GM19240 (cell line): ENCODE measurements around the gene KLF11.
"Not testable (repeated sequence)": the region's sequence is repeated elsewhere in the genome, so short reads cannot be mapped to it uniquely, and the experiment has no call there.

ENCODE experiments used
- DNase-seq: peaks from one replicate; pipeline ENCODE4 v3.0.0; 2011; ENCODE audit warnings: low spot score; ENCODE audit not compliant: insufficient read length

Gene KLF11

DNA sequence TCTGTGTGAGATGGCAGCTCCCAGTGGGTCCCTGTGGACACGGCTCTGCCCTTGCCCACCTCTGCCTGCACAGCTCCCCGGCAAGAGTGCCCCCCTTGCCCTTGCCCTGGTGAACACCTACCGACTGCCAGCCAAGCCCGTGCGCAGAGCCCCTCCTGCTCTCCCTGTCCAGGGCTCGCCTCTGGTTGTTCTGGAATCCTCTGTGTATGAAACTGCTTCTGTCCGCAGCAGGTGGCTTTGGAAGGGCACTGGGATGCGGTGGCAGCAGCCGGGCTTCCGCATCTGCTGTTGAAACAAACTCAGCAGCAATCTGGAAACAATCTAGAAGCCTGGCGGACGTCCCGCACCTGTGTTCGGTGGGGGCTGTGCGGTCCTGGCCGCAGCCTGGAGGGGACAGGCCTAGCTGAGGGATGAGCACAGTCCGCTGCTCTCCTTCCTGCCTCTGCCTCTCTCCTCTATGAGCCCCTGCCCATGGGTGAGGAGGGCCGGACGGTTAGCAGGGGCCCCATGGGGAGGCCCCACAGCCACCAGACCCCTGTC is 34.0 kb upstream of the KLF11 start:
- DNase-seq = no peak

DNA sequence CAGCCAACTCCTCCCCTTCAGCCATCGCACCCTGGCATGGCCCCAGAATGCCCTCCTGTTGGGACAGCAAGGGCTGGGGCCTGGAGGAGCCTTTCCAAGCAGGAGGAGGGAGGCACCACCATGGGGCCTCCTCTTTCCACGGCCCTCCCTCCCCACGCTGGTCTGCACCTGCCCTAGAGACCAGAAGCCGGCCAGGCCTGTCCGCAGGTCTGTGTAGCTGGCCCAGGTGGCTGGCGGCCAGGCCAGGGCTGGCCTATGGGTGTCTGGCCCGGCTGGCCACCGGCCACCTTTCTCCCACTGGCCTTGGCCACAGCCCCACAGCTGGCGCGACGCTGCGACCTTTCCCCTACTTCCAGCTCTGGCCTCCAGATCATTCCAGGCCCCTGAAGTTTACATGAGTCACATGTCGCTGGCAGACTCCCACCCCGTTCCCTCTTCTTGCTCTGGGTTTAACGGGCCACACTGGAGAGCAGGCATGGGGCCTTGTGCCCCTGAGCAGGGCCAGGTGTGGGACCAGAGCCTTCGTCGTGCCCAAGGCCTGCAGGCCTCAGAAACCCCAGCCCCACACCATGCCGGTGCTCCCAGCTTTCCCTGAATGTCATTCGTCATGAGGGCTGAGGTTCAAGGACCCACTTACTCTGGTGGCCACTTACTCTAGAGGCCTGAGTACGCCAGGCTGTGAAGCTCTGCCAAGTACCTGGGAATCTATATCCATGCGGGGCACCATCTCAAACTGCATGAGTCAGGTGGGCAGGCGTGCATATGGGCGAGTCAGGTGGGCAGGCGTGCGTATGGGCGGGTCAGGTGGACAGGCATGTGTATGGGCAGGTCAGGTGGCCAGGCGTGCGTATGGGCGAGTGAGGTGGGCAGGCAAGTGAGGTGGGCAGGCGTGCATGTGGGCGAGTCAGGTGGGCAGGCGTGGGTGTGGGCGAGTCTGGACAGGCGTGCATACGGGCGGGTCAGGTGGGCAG is 33.3 kb upstream of the KLF11 start:
- no peak for DNase-seq

DNA sequence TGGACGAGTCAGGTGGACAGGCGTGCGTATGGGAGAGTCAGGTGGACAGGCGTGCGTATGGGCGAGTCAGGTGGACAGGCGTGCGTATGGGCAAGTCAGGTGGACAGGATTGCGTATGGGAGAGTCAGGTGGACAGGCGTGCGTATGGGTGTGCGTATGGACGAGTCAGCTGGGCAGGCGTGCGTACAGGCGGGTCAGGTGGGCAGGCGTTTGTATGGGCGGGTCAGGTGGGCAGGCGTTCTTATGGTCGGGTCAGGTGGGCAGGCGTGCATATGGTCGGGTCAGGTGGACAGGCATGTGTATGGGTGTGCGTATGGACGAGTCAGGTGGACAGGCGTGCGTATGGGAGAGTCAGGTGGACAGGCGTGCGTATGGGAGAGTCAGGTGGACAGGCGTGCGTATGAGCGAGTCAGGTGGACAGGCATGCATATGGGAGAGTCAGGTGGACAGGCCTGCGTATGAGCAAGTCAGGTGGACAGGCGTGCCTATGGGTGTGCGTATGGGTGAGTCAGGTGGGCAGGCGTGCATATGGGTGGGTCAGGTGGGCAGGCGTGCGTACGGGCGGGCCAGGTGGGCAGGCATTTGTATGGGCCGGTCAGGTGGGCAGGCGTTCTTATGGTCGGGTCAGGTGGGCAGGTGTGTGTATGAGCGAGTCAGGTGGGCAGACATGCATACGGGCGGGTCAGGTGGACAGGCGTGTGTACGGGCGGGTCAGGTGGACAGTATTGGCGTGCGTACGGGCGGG is 32.3 kb upstream of the KLF11 start:
- not testable (repeated sequence) for DNase-seq

DNA sequence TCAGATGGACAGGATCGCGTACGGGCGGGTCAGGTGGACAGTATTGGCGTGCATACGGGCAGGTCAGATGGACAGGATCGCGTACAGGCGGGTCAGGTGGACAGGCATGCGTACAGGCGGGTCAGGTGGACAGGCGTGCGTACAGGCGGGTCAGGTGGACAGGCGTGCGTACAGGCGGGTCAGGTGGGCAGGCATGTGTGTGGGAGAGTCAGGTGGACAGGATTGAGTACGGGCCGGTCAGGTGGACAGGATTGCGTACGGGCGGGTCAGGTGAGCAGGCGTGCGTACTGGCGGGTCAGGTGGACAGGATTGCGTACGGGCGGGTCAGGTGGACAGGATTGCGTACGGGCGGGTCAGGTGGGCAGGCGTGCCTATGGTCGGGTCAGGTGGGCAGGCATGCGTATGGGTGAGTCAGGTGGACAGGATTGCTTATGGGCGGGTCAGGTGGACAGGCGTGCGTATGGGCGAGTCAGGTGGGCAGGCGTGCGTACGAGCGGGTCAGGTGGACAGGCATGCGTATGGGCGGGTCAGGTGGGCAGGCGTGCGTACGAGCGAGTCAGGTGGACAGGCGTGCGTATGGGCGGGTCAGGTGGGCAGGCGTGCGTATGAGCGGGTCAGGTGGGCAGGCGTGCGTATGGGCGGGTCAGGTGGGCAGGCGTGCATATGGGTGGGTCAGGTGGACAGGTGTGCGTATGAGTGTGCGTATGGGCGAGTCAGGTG is 31.6 kb upstream of the KLF11 start:
- not testable (repeated sequence) for DNase-seq

DNA sequence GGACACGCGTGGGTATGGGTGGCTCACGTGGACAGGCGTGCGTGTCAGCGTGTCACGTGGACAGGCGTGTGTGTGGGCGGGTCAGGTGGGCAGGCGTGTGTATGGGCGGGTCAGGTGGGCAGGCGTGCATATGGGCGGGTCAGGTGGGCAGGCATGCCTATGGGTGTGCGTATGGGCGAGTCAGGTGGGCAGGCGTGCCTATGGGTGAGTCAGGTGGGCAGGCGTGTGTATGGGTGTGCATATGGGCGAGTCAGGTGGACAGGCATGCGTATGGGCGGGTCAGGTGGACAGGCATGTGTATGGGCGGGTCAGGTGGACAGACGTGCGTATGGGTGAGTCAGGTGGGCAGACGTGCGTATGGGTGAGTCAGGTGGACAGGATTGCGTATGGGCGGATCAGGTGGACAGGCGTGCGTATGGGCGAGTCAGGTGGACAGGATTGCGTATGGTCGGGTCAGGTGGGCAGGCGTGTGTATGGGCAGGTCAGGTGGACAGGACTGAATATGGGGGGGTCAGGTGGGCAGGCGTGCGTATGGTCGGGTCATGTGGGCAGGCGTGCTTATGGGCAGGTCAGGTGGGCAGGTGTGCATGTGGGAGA is 30.9 kb upstream of the KLF11 start:
- not testable (repeated sequence) for DNase-seq

DNA sequence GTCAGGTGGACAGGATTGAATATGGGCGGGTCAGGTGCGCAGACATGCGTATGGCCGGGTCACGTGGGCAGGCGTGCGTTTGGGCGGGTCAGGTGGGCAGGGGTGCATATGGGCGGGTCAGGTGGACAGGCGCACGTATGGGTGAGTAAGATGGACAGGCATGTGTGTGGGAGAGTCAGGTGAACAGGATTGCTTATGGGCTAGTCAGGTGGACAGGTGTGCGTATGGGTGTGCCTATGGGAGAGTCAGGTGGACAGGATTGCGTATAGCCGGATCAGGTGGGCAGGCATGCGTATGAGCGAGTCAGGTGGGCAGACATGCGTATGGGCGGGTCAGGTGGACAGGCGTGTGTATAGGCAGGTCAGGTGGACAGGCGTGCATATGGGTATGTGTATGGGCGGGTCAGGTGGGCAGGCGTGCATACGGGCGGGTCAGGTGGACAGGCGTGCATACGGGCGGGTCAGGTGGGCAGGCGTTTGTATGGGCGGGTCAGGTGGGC is 30.3 kb upstream of the KLF11 start:
- DNase-seq = no peak

DNA sequence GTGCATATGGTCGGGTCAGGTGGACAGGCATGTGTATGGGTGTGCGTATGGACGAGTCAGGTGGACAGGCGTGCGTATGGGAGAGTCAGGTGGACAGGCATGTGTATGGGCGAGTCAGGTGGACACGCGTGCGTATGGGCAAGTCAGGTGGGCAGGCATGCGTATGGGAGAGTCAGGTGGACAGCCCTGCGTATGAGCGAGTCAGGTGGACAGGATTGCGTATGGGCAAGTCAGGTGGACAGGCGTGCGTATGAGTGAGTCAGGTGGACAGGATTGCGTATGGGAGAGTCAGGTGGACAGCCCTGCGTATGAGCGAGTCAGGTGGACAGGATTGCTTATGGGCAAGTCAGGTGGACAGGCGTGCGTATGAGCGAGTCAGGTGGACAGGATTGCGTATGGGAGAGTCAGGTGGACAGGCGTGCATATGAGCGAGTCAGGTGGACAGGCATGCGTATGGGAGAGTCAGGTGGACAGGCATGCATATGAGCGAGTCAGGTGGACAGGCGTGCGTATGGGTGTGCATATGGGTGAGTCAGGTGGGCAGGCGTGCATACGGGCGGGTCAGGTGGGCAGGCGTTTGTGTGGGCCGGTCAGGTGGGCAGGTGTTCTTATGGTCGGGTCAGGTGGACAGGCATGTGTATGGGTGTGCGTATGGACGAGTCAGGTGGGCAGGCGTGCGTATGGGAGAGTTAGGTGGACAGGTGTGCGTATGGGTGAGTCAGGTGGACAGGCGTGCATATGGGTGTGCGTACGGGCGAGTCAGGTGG is 29.5 kb upstream of the KLF11 start:
- DNase-seq = not testable (repeated sequence)

DNA sequence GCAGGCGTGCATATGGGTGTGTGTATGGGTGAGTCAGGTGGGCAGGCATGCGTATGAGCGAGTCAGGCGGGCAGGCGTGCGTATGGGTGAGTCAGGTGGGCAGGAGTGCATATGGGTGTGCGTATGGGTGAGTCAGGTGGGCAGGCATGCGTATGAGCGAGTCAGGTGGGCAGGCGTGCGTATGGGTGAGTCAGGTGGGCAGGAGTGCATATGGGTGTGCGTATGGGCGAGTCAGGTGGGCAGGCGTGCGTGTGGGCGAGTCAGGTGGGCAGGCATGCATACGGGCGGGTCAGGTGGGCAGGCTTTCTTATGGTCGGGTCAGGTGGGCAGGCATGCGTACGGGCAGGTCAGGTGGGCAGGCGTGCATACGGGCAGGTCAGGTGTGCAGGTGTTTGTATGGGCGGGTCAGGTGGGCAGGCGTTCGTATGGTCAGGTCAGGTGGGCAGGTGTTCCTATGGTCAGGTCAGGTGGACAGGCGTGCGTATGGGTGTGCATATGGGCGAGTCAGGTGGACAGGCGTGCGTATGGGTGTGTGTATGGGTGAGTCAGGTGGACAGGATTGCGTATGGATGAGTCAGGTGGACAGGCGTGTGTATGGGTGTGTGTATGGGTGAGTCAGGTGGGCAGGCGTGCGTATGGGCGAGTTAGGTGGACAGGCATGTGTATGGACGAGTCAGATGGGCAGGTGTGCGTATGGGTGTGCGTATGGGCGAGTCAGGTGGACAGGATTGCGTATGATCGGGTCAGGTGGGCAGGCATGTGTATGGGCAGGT is 28.7 kb upstream of the KLF11 start:
- no peak for DNase-seq

DNA sequence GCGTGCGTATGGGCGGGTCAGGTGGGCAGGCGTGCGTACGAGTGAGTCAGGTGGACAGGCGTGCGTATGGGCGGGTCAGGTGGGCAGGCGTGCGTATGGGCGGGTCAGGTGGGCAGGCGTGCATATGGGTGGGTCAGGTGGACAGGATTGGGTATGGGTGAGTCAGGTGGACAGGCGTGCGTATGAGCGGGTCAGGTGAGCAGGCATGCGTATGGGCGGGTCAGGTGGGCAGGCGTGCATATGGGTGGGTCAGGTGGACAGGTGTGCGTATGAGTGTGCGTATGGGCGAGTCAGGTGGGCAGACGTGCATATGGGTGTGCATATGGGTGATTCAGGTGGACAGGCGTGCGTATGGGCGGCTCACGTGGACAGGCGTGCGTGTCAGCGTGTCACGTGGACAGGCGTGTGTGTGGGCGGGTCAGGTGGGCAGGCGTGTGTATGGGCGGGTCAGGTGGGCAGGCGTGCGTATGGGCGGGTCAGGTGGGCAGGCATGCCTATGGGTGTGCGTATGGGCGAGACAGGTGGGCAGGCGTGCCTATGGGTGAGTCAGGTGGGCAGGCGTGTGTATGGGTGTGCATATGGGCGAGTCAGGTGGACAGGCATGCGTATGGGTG is 27.9 kb upstream of the KLF11 start:
- not testable (repeated sequence) for DNase-seq

DNA sequence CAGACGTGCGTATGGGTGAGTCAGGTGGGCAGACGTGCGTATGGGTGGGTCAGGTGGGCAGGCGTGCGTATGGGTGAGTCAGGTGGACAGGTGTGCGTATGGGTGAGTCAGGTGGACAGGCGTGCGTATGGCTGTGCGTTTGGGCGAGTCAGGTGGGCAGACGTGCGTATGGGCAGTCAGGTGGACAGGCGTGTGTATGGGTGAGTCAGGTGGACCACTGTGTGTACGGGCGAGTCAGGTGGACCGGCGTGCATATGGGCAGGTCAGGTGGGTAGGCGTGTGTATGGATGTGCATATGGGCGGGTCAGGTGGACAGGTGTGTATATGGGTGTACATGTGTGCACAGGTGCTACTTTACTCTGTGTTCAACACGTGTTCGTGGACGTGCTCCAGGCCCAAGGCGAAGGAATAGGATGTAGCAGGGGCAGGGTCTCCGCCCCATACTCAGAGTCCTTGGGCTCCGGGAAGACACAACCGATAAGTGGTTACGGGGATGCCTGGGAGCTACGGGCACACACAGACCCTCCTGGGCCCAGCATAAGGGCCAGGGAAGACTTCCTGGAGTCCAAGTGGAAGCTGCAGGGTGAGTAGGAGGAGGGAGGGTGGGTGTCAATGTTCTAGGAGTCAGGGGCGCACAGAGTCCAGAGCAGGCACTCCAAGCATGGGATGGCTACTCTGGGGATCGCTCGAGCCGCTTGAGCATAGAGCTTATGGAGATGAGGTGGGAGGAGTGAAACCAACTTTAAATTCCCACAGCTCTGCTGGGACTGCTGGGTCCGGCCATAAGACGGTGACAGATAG is 27.1 kb upstream of the KLF11 start:
- DNase-seq = no peak

DNA sequence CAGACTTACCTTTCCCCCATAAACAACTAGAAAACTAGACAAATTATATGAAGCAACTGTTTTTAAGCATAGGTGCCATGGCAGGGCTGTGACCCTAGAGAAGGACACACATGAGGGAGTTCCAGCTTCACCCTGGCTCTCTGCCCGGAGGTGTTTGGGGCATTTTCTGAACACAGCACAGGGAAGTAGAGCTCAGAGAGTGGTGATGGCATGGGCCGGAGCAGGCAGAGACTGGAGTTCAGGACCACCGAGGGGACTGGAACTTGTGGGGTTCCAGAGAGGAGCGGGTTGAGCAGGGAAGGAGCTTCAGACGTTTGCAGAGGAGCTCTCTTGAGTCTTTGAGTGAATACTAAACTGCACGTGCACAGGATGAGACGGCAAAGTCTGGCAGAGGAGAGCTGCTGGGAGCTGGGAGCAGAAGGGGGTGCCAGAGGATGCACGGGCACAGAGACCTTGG is 26.5 kb upstream of the KLF11 start:
- DNase-seq = no peak

DNA sequence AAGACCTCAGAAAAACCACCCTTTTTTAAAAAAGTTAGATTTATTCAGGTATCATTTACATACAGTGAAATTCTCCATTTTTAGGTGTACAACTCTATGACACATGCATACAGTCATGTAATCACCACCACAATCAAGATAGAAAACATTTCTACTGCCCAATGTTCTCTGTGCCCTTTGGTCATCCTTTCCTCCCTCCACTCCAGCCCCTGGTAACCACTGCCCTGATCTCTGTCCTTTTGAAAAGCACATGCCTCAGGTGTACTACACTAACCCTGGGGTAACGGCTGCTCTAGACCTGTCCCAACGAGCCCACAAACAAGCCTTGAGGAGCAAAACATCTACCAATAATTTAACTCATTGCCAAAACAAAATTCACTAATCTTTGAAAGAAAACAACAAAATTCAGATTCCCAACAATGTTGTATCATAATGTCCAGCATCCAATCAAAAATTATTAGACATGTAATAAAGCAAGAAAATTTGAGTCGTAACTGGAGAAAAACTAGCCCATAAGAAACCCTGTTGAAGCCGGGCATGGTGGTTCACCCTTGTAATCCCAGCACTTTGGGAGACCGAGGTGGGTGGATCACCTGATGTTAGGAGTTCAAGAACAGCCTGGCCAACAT is 25.9 kb upstream of the KLF11 start:
- DNase-seq = no peak

DNA sequence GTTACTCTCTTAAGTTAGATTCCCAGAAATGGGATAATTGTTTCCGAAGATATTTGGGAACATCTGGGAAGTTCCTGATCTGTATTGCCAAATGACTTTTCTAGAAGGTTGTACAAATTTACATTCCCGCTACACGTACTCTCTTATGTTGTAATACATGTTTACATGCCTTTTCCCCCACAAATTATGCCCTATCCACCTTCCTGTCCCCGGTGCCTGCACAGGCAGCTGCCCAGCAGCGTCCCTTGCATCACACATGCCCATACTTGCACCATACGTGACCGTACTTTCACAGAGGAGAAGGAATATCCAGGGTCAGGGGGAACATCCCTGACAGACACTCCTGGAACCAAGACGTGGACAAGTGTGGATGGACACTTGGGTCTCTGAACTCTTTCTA is 24.2 kb upstream of the KLF11 start:
- DNase-seq = no peak

DNA sequence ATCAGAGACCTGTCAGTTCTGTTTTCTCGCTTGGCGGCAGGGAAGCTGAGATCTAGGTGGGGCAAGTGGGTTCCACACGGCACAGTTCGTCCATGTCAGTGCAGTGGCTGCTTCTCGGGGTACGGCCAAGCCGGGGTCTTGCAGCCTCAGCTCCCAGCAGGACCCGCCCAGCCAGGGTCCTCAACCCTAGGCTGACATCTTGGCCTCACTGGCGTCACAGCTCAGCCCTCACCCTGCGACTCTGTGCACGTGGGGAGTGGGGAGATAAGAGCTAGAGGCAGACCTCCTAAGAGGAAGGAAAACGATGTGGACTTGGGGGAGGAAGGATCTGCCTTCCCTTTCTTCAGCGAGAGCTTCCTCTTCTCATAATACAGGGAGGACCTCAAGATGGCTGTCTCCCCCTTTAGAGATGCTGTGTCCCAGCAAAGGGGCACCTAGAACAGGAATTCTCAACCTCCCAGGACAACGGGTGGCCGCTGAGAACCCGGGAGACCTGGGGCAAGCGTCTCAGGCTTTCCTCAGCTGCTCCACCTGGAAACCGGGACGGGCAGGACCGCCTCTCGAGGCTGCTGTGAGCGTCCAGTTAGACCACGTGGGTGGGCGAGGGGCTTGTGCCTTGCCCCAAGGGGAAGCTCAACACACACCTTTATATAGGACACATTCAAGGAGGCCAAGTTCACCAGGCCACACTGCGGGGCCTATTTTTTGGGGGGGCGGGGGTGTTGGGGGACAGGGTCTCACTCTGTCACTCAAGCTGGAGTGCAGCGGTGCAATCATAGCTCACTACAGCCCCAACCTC is 23.5 kb upstream of the KLF11 start:
- no peak for DNase-seq

DNA sequence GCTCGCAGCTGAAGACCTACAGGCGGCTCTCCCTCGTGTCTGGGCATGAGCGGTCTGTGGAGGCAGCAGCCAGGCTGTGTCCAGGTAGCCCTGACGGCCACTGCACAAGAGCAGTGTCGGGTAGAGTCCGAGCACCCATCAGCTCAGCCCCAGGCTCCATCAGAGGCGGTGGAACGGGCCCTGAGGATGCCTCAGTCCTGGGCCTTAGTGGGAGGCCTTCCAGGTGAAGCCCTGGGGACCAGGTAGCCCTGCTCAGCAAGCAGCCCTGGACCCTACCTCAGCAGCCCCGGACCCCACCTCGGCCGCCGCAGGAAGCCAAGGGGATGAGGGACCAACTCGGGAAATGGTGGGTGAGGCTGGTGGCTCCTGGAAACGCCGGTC is 21.3 kb upstream of the KLF11 start:
- no peak for DNase-seq

DNA sequence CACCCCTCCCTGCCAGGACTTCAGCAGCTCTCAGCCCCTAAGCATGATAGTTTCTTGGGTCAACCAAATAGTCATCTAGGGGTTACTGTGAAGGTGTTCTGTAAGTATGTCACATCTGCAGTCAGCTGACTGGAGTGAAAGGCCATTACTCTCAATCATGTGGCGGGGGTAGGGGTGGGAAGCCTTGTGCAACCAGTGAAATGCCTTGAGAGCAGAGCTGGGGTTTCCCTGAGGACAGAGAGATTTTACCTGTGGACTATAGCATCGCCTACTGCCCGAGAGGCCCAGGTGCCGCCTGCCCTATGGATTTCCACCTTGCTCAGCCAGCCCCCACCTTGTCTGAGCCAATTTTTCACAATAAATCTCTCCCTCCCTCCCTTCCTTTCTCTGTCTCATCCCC is 20.9 kb upstream of the KLF11 start:
- DNase-seq = no peak
